ENCODE measurements around the gene CYB561D2. TPM values are rescaled to one million over a fixed set of nuclear protein-coding genes. Genes with fewer than 3 reads are reported as not detected.

Gene CYB561D2
- polyA plus RNA-seq, 1 donor from 2014 or later = 21.2 TPM

DNA sequence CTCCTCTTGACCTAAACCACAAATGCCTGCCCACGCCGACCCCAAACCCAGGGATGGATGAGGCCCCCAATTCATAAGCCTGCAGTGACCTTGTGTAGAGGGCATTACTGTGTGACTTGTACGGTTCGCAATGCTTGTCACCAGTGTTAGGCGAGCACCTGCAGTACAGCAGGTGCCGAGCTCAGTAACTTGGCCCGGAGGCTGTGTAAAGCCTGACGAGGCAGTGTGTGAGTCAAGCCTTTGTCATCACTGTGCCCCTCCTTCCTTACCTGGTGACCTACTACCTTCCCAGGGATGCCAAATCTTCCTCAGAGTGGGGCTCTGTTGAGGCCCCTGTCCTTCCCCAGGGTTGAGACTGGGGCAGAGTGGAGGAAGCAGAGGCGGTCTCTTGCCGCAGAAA lies 45.8 kb downstream of the CYB561D2 start:
- no peak overlapping the region for H2AFZ ChIP-seq (ENCODE audit: low read depth, low read length)
- no peak overlapping the region for H3K4me2 ChIP-seq (ENCODE audit: low read length)
- no peak overlapping the region for H3K4me3 ChIP-seq (ENCODE audit: low read length)
- H3K9me2 ChIP-seq (ENCODE audit: insufficient read depth, low read length) = no peaks in the 10 kb centered on the region
- no peak for TF ChIP-seq POLR2AphosphoS5 (IDR thresholded peaks at IDR 0.05)
- no peak for TF ChIP-seq EZH2 (IDR thresholded peaks at IDR 0.05; ENCODE audit: borderline replicate concordance, insufficient read depth, low read length, poor library complexity, severe bottlenecking)
- TF ChIP-seq MXI1 (conservative IDR thresholded peaks at IDR 0.05; ENCODE audit: poor library complexity, severe bottlenecking) = no peak
- TF ChIP-seq EP300 (conservative IDR thresholded peaks at IDR 0.05; ENCODE audit: poor library complexity, severe bottlenecking) = no peak
- TF ChIP-seq, protein P1, sequence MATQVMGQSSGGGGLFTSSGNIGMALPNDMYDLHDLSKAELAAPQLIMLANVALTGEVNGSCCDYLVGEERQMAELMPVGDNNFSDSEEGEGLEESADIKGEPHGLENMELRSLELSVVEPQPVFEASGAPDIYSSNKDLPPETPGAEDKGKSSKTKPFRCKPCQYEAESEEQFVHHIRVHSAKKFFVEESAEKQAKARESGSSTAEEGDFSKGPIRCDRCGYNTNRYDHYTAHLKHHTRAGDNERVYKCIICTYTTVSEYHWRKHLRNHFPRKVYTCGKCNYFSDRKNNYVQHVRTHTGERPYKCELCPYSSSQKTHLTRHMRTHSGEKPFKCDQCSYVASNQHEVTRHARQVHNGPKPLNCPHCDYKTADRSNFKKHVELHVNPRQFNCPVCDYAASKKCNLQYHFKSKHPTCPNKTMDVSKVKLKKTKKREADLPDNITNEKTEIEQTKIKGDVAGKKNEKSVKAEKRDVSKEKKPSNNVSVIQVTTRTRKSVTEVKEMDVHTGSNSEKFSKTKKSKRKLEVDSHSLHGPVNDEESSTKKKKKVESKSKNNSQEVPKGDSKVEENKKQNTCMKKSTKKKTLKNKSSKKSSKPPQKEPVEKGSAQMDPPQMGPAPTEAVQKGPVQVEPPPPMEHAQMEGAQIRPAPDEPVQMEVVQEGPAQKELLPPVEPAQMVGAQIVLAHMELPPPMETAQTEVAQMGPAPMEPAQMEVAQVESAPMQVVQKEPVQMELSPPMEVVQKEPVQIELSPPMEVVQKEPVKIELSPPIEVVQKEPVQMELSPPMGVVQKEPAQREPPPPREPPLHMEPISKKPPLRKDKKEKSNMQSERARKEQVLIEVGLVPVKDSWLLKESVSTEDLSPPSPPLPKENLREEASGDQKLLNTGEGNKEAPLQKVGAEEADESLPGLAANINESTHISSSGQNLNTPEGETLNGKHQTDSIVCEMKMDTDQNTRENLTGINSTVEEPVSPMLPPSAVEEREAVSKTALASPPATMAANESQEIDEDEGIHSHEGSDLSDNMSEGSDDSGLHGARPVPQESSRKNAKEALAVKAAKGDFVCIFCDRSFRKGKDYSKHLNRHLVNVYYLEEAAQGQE (IDR thresholded peaks at IDR 0.05; ENCODE audit: borderline replicate concordance) = no peak
- no peak for TF ChIP-seq SMC3 (conservative IDR thresholded peaks at IDR 0.05; ENCODE audit: poor library complexity)
- no peak for TF ChIP-seq TAF1 (IDR thresholded peaks at IDR 0.05; ENCODE audit: low read depth)
- TF ChIP-seq, protein P2, sequence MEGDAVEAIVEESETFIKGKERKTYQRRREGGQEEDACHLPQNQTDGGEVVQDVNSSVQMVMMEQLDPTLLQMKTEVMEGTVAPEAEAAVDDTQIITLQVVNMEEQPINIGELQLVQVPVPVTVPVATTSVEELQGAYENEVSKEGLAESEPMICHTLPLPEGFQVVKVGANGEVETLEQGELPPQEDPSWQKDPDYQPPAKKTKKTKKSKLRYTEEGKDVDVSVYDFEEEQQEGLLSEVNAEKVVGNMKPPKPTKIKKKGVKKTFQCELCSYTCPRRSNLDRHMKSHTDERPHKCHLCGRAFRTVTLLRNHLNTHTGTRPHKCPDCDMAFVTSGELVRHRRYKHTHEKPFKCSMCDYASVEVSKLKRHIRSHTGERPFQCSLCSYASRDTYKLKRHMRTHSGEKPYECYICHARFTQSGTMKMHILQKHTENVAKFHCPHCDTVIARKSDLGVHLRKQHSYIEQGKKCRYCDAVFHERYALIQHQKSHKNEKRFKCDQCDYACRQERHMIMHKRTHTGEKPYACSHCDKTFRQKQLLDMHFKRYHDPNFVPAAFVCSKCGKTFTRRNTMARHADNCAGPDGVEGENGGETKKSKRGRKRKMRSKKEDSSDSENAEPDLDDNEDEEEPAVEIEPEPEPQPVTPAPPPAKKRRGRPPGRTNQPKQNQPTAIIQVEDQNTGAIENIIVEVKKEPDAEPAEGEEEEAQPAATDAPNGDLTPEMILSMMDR (IDR thresholded peaks at IDR 0.05; ENCODE audit: poor library complexity, severe bottlenecking) = no peak
- TF ChIP-seq RAD21 (conservative IDR thresholded peaks at IDR 0.05) = no peak
- no peak overlapping the region for H3K27ac ChIP-seq (ENCODE audit: low read length)
- no peaks in the 10 kb centered on the region for H3F3A ChIP-seq (ENCODE audit: insufficient read depth, low read length, poor library complexity, severe bottlenecking)
- no peaks in the 10 kb centered on the region for H3K27me3 ChIP-seq (ENCODE audit: insufficient read depth, low read depth, low read length)
- no peaks in the 10 kb centered on the region for H3K79me2 ChIP-seq (replicated peaks; ENCODE audit: insufficient read depth, low read length)
- no peaks in the 10 kb centered on the region for H3K36me3 ChIP-seq (ENCODE audit: insufficient read depth, low read length)
- H3K9ac ChIP-seq (ENCODE audit: low read length) = no peak overlapping the region
- no peaks in the 10 kb centered on the region for H3K9me3 ChIP-seq (ENCODE audit: low read length)
- no peaks in the 10 kb centered on the region for H4K20me1 ChIP-seq (ENCODE audit: insufficient read depth)

DNA sequence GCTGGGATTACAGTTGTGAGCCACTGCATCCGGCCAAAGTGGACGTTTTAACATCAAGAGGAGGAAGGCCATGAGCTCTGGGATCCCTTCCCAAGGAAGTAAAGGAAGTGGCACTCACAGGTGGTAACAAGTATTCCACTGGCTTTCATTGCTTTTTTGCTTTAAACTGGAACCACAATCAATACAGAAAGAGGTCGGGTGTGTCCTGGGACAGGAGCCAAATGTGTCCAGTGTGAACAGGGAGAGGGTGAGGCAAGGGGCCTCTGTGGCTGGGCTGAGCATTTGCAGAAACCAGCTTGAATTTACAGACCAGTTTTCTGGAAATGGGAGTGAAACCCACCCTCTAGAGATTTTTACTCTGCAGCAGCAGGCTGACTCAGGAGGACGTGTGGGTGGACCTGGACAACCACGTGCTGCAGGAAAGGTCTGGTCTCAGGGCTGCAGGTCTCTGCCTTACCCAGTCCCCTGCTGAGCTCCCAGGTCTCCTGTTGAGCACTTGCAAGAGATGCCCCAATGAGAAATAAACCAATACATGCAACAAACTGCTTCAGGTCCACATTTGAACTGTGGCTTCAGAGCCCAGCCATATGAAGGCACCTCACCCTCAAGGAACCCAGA lies 51.4 kb downstream of the CYB561D2 start:
- Histone ChIP-seq H3K9me3 (ENCODE audit: low read length) (no peaks in the 10 kb centered on the region), H2AFZ (ENCODE audit: low read depth, low read length) (no peak overlapping the region), H3K36me3 (ENCODE audit: insufficient read depth, low read length) (no peaks in the 10 kb centered on the region), H3K27ac (ENCODE audit: low read length) (no peak overlapping the region), H3K79me2 (replicated peaks; ENCODE audit: insufficient read depth, low read length) (no peaks in the 10 kb centered on the region), H3K9ac (ENCODE audit: low read length) (no peak overlapping the region), H3K9me2 (ENCODE audit: insufficient read depth, low read length) (no peaks in the 10 kb centered on the region), H3K27me3 (ENCODE audit: insufficient read depth, low read depth, low read length) (no peaks in the 10 kb centered on the region), H3K4me2 (ENCODE audit: low read length) (no peak overlapping the region), H4K20me1 (ENCODE audit: insufficient read depth) (no peaks in the 10 kb centered on the region), H3F3A (ENCODE audit: insufficient read depth, low read length, poor library complexity, severe bottlenecking) (no peaks in the 10 kb centered on the region), H3K4me3 (ENCODE audit: low read length) (no peak overlapping the region)
- TF ChIP-seq, protein P2 (IDR thresholded peaks at IDR 0.05; ENCODE audit: poor library complexity, severe bottlenecking) = no peak
- TF ChIP-seq, protein P1 (IDR thresholded peaks at IDR 0.05; ENCODE audit: borderline replicate concordance) = no peak
- TF ChIP-seq MXI1 (conservative IDR thresholded peaks at IDR 0.05; ENCODE audit: poor library complexity, severe bottlenecking) (no peak), POLR2AphosphoS5 (IDR thresholded peaks at IDR 0.05) (no peak), SMC3 (conservative IDR thresholded peaks at IDR 0.05; ENCODE audit: poor library complexity) (no peak), TAF1 (IDR thresholded peaks at IDR 0.05; ENCODE audit: low read depth) (no peak), RAD21 (conservative IDR thresholded peaks at IDR 0.05) (no peak), EZH2 (IDR thresholded peaks at IDR 0.05; ENCODE audit: borderline replicate concordance, insufficient read depth, low read length, poor library complexity, severe bottlenecking) (no peak), EP300 (conservative IDR thresholded peaks at IDR 0.05; ENCODE audit: poor library complexity, severe bottlenecking) (no peak)

Data from neural cell (in vitro differentiated cells).